HG03103 (cell line): ENCODE data around the gene TXNIP.
A peak's percentile ranks its signal among the peaks of the same experiment; 100 is the strongest.

Source experiments
- ATAC-seq: cut with Tn5 transposase; IDR thresholded peaks from one replicate; pipeline ENCODE4 v1.9.1; 2021; ENCODE audit warnings: low read depth; ENCODE audit not compliant: unreplicated experiment

The TXNIP gene

GRCh38 chr1:146012703-146013558, 16.6 kb upstream of the TXNIP start:
- ATAC-seq = no peak

- no peak for ATAC-seq
Measured at GRCh38 chr1:146010126-146010738, 13.9 kb upstream of the TXNIP start.

- ATAC-seq = no peak
Measured at GRCh38 chr1:146007489-146008133, 11.2 kb upstream of the TXNIP start.

- no peak for ATAC-seq
Measured at GRCh38 chr1:146001709-146002108, 5.3 kb upstream of the TXNIP start.

- no peak for ATAC-seq
Measured at GRCh38 chr1:145999321-146000024, 3.1 kb upstream of the TXNIP start.

GRCh38 chr1:145997718-145998023, 1.3 kb upstream of the TXNIP start:
- no peak for ATAC-seq

GRCh38 chr1:145997016-145997717, 788 bp upstream of the TXNIP start:
- ATAC-seq = peak; percentile 17

- no peak for ATAC-seq
Measured at GRCh38 chr1:145995964-145996432, 381 bp downstream of the TXNIP start.

GRCh38 chr1:145995148-145995881, 1.1 kb downstream of the TXNIP start:
- ATAC-seq = no peak

GRCh38 chr1:145994391-145995120, 1.8 kb downstream of the TXNIP start:
- ATAC-seq = no peak

- no peak for ATAC-seq
Measured at GRCh38 chr1:145993618-145994390, 2.6 kb downstream of the TXNIP start.

GRCh38 chr1:145992958-145993617, 3.3 kb downstream of the TXNIP start:
- no peak for ATAC-seq

GRCh38 chr1:145992502-145992936, 3.9 kb downstream of the TXNIP start:
- ATAC-seq = no peak

- no peak for ATAC-seq
Measured at GRCh38 chr1:145991735-145992412, 4.5 kb downstream of the TXNIP start.

- no peak for ATAC-seq
Measured at GRCh38 chr1:145990249-145990855, 6.0 kb downstream of the TXNIP start.

- ATAC-seq = no peak
Measured at GRCh38 chr1:145988773-145989172, 7.6 kb downstream of the TXNIP start.

- ATAC-seq = no peak
Measured at GRCh38 chr1:145987926-145988325, 8.5 kb downstream of the TXNIP start.
